Daoy (cell line): ENCODE results near the gene HIPK1. TPM values are rescaled to one million over a fixed set of nuclear protein-coding genes. Genes with fewer than 3 reads are reported as not detected.
A peak's percentile ranks its signal among the peaks of the same experiment; 100 is the strongest.
"Not testable (repeated sequence)": the region's sequence is repeated elsewhere in the genome, so short reads cannot be mapped to it uniquely, and the experiment has no call there.

ENCODE experiments used
- DNase-seq: peaks from one replicate; pipeline ENCODE4 v3.0.0-alpha.2; 2015; ENCODE audit warnings: low read depth
- total RNA-seq: library from RNA; depleted of rRNA; stranded (reverse); fragments of >200 nt; shearing (Covaris generic); gene quantifications from 2 replicates; pipeline ENCODE4 v1.2.3, GENCODE V29; 2014; rRNA removed

The HIPK1 gene
- total RNA-seq, 1 experiment from 2014 or later, result 22.3 TPM

DNA sequence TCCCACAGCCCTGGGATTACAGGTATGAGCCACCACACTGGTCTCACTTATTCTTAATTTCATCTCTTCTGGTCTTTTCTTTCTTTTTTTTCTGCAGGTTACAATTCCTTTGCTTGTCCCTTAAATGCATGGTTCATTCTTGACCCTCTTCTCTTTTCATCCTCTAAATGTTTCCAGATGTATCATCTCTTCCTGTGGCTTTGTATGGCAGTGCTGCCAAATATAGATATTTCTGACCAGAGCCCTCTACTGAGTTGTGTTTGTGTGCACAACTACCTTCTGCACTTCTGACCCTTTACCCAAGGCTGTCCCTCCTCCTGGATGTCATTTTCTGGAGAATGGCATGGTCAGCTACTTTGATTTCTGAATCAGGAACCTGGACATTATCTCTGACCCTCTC is 82.7 kb downstream of the HIPK1 start:
- no peak for DNase-seq

- DNase-seq, result peak; percentile 66
Observed at GRCh38 chr1:114015075-114015474, 86.0 kb downstream of the HIPK1 start.

DNA sequence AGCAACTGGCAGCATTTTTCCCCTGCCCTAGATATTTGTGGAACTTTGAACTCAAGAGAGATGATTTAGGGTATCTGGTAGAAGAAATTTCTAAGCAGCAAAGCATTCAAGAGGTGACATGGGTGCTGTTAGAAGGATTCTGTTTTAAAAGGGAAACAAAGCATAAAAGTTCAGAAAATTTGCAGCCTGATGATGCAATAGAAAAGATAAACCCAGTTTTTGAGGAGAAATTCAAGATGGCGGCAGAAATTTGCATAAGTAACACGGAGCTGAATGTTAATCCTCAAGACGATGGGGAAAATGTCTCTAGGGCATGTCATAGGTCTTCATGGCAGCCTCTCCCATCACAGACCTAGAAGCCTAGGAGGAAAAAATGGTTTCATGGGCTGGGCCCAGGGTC is 90.6 kb downstream of the HIPK1 start:
- not testable (repeated sequence) for DNase-seq

GRCh38 chr1:114021665-114022099 is 92.6 kb downstream of the HIPK1 start:
- DNase-seq, result no peak

DNA sequence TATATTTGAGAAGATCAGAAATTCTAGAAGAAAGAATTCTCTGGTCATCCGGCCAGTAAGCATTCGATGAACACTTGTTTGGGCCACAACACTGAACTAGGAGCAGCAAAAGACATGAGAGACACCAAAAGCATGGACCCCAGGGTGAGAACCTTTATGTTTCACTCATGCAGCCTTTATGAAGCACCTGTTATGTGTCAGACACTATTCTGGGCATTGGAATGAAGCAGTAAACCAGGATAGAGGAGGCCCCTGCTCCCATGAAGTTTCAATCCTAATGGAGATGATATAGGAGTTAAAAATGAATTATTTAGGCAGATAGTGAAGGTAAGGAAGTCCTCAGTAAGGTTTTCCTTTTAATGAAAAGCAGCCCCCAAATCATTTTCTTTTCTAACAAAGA is 93.8 kb downstream of the HIPK1 start:
- no peak for DNase-seq

GRCh38 chr1:114023377-114023776 is 94.3 kb downstream of the HIPK1 start:
- DNase-seq, result no peak

DNA sequence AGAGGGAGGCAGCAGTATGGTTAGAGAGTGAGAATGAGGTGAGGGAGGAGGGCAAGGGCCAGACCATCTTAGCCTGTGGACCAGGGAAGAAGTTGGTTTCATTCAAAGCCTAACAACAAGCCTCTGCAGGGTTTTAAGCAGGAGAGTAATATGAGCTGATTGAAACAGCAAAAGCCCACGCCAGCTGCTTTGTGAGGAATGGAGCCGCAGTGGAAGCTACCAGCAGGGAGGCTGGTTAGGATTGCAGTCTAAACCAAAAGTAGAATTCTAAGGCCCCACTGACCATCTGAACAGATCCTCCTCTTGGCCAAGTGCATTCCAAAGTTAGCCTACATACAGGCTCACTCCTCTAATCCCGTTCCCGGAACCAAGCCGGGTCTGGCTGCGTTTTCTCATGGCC is 94.9 kb downstream of the HIPK1 start:
- DNase-seq, result no peak

DNA sequence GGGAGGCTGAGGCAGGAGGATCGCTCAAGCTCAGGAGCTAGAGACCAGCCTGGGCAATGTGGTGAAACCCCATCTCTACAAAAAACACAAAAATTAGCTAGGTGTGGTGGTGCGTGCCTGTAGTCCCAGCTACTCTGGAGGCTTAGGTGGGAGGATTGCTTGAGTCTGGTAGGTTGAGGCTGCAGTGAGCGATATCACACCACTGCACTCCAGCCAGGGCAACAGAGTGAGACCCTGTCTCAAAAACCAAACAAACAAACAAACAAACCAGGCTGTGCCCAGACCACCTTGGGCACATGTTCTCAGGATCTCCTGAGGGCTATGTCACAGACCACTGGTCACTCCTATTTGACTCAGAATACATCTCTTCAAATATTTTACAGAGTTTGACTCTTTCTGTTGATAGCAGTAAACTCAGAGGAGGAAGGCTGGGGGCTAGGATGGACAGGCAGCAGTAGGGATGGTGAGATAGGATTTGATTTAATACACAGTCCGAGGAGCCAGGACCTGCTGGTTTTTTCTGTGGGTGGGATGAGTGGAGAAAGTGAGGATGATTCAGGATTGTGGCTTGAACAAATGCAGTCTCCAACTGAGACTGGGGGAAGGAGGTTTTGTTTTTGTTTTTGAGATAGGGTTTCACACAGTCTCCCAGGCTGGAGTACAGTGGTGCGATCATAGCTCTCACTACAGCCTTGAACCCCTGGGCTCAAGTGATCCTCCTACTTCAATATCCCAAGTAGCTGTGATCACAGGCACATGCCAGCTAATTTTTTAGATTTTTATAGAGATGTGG is 96.7 kb downstream of the HIPK1 start:
- peak; percentile 66 for DNase-seq

- no peak for DNase-seq
Observed at GRCh38 chr1:114026797-114027196, 97.7 kb downstream of the HIPK1 start.

Other genes starting within 250 kb of the HIPK1 start
- 89.4 and 93.0 TPM in 2 replicates for gene PHTF1, start 169.8 kb upstream of the HIPK1 start, total RNA-seq
- 8.9 and 11.8 TPM in 2 replicates for gene RSBN1, start 116.8 kb upstream of the HIPK1 start, total RNA-seq
- gene PTPN22, start 57.6 kb upstream of the HIPK1 start, total RNA-seq, result 1.5 and 4.1 TPM in 2 replicates
- gene BCL2L15, start 41.7 kb upstream of the HIPK1 start, total RNA-seq, result 0.06 and 0.12 TPM in 2 replicates
- gene AP4B1, start 24.5 kb upstream of the HIPK1 start, total RNA-seq, result 51.6 and 55.9 TPM in 2 replicates
- 15.3 and 19.5 TPM in 2 replicates for gene DCLRE1B, start 24.0 kb upstream of the HIPK1 start, total RNA-seq
- gene OLFML3, start 50.1 kb downstream of the HIPK1 start, total RNA-seq, result 2.3 and 2.4 TPM in 2 replicates
- not detected in 2 replicates for gene SYT6, start 224.5 kb downstream of the HIPK1 start, total RNA-seq